Measurements from ENCODE around the gene NDUFB11.

- TF ChIP-seq CTCF (IDR thresholded peaks at IDR 0.05) = no peak
- TF ChIP-seq POLR2A (IDR thresholded peaks at IDR 0.05) = no peak
Observed at GRCh38 chrX:47158131-47158530, 13.6 kb upstream of the NDUFB11 start.

All from vagina (tissue), 2 donors.